ENCODE results near the gene CDH5. TPM values are rescaled to one million over a fixed set of nuclear protein-coding genes. Genes with fewer than 3 reads are reported as not detected.

The CDH5 gene, protein sequence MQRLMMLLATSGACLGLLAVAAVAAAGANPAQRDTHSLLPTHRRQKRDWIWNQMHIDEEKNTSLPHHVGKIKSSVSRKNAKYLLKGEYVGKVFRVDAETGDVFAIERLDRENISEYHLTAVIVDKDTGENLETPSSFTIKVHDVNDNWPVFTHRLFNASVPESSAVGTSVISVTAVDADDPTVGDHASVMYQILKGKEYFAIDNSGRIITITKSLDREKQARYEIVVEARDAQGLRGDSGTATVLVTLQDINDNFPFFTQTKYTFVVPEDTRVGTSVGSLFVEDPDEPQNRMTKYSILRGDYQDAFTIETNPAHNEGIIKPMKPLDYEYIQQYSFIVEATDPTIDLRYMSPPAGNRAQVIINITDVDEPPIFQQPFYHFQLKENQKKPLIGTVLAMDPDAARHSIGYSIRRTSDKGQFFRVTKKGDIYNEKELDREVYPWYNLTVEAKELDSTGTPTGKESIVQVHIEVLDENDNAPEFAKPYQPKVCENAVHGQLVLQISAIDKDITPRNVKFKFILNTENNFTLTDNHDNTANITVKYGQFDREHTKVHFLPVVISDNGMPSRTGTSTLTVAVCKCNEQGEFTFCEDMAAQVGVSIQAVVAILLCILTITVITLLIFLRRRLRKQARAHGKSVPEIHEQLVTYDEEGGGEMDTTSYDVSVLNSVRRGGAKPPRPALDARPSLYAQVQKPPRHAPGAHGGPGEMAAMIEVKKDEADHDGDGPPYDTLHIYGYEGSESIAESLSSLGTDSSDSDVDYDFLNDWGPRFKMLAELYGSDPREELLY
- polyA plus RNA-seq (2012; ENCODE audit: insufficient read length, low read depth) = 21.4 TPM

- TF ChIP-seq TAF1 (IDR thresholded peaks at IDR 0.05; ENCODE audit: borderline replicate concordance, insufficient read depth, low read length) = no peak
- no peak for TF ChIP-seq POLR2AphosphoS5 (IDR thresholded peaks at IDR 0.05; ENCODE audit: low read depth, low read length)
- TF ChIP-seq SIN3A (IDR thresholded peaks at IDR 0.05; ENCODE audit: borderline replicate concordance, insufficient read depth, low read length) = no peak
These were observed at the start of gene CDH5 for GRCh38 chr16:66366433-66367299. Gene CDH5 (plus strand): TSS chr16:66366691. CDS start chr16:66379338, 12,647 bp downstream.

- TF ChIP-seq FOXP2 (optimal IDR thresholded peaks at IDR 0.05; ENCODE audit: borderline replicate concordance, extremely low read depth, extremely low read length, insufficient read depth) (no peak), POLR2AphosphoS5 (IDR thresholded peaks at IDR 0.05; ENCODE audit: low read depth, low read length) (no peak), TAF1 (IDR thresholded peaks at IDR 0.05; ENCODE audit: borderline replicate concordance, insufficient read depth, low read length) (no peak), SIN3A (IDR thresholded peaks at IDR 0.05; ENCODE audit: borderline replicate concordance, insufficient read depth, low read length) (no peak)
- TF ChIP-seq, protein P1, sequence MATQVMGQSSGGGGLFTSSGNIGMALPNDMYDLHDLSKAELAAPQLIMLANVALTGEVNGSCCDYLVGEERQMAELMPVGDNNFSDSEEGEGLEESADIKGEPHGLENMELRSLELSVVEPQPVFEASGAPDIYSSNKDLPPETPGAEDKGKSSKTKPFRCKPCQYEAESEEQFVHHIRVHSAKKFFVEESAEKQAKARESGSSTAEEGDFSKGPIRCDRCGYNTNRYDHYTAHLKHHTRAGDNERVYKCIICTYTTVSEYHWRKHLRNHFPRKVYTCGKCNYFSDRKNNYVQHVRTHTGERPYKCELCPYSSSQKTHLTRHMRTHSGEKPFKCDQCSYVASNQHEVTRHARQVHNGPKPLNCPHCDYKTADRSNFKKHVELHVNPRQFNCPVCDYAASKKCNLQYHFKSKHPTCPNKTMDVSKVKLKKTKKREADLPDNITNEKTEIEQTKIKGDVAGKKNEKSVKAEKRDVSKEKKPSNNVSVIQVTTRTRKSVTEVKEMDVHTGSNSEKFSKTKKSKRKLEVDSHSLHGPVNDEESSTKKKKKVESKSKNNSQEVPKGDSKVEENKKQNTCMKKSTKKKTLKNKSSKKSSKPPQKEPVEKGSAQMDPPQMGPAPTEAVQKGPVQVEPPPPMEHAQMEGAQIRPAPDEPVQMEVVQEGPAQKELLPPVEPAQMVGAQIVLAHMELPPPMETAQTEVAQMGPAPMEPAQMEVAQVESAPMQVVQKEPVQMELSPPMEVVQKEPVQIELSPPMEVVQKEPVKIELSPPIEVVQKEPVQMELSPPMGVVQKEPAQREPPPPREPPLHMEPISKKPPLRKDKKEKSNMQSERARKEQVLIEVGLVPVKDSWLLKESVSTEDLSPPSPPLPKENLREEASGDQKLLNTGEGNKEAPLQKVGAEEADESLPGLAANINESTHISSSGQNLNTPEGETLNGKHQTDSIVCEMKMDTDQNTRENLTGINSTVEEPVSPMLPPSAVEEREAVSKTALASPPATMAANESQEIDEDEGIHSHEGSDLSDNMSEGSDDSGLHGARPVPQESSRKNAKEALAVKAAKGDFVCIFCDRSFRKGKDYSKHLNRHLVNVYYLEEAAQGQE (IDR thresholded peaks at IDR 0.05; ENCODE audit: insufficient read depth in 1 of 2, low read depth in 2 of 2, low read length in 2 of 2) = no peak
These were observed 48.0 kb upstream of the CDH5 start for GRCh38 chr16:66318505-66318904.

DNA sequence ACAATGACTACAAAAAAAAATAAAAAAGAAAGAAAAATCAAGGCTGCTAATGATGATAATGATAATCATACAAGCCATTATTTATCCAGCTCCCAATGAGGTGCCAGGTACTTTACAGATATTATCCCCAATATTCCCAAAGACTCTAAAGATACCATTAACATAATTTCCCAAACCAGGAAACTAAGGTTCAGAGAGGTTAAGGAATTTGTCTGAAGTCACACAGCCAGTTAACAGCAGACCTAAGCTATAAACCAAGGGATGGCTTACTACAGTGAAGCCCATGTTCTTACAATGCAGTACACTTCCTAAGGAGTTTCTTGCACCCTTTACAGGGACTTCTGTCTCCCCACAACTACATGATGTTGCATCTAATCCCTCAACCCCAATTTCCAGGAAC is 45.7 kb upstream of the CDH5 start:
- TF ChIP-seq FOXP2 (optimal IDR thresholded peaks at IDR 0.05; ENCODE audit: borderline replicate concordance, extremely low read depth, extremely low read length, insufficient read depth) (no peak), TAF1 (IDR thresholded peaks at IDR 0.05; ENCODE audit: borderline replicate concordance, insufficient read depth, low read length) (no peak)

GRCh38 chr16:66322174-66322573 is 44.3 kb upstream of the CDH5 start:
- no peak for TF ChIP-seq FOXP2 (optimal IDR thresholded peaks at IDR 0.05; ENCODE audit: borderline replicate concordance, extremely low read depth, extremely low read length, insufficient read depth)
- TF ChIP-seq SIN3A (IDR thresholded peaks at IDR 0.05; ENCODE audit: borderline replicate concordance, insufficient read depth, low read length) = no peak
- no peak for TF ChIP-seq POLR2AphosphoS5 (IDR thresholded peaks at IDR 0.05; ENCODE audit: low read depth, low read length)
- TF ChIP-seq, protein P1 (IDR thresholded peaks at IDR 0.05; ENCODE audit: insufficient read depth in 1 of 2, low read depth in 2 of 2, low read length in 2 of 2) = no peak
- TF ChIP-seq TAF1 (IDR thresholded peaks at IDR 0.05; ENCODE audit: borderline replicate concordance, insufficient read depth, low read length) = no peak

- TF ChIP-seq TAF1 (IDR thresholded peaks at IDR 0.05; ENCODE audit: borderline replicate concordance, insufficient read depth, low read length) (no peak), FOXP2 (optimal IDR thresholded peaks at IDR 0.05; ENCODE audit: borderline replicate concordance, extremely low read depth, extremely low read length, insufficient read depth) (no peak), SIN3A (IDR thresholded peaks at IDR 0.05; ENCODE audit: borderline replicate concordance, insufficient read depth, low read length) (no peak), POLR2AphosphoS5 (IDR thresholded peaks at IDR 0.05; ENCODE audit: low read depth, low read length) (no peak)
- TF ChIP-seq, protein P1 (IDR thresholded peaks at IDR 0.05; ENCODE audit: insufficient read depth in 1 of 2, low read depth in 2 of 2, low read length in 2 of 2) = no peak
These were observed 41.5 kb upstream of the CDH5 start for GRCh38 chr16:66324815-66325515.

Measured in PFSK-1 (cell line).